HG03159 (cell line): ENCODE results near the gene NSFL1C.

Experiments
- ATAC-seq: cut with Tn5 transposase; IDR thresholded peaks from one replicate; pipeline ENCODE4 v1.9.1; 2021; ENCODE audit warnings: mild to moderate bottlenecking, moderate library complexity; ENCODE audit not compliant: unreplicated experiment

NSFL1C gene

DNA sequence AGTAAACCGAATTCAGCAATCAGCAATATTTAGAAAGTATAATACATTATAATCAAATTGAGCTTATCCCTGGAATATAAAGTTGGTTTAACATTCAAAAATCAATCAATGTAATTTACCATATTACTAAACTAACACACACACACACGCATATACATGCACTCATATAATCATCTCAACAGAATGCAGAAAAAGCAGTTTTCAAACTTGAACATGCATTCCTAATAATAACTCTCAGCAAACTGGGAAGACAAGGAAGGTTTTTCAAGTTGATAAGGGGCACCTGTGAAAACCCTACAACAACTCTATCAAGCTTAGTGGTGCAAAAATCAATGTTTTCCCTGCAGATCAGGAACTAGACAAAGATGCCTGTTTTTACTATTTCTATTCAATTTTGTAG is 19.9 kb upstream of the NSFL1C start:
- no peak for ATAC-seq

DNA sequence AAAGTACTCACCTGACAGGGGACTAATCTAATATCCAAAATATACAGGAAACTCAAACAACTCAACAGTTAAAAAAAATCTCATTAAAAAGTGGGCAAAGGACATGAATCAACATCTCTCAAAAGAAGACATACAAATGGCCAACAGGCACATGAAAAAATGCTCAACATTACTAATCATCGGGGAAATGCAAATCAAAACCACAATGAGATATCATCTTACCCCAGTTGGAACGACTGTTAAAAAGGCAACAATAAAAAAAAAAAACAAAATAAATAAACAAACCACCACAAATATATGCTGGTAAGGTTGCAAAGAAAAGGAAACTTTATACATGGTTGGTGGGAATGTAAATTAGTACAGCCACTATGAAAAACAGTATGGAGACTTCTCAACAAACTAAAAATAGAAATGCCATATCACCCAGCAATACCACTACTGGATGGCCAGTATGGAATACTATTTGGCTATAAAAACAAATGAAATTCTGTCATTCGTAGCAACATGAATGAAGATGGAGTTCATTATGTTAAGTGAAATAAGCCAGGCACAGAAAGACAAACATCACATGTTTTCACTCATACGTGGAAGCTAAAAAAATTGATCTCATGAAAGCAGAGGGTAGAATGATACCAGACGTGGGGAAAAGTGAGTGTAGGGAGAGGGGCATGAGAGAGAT is 17.9 kb upstream of the NSFL1C start:
- no peak for ATAC-seq

DNA sequence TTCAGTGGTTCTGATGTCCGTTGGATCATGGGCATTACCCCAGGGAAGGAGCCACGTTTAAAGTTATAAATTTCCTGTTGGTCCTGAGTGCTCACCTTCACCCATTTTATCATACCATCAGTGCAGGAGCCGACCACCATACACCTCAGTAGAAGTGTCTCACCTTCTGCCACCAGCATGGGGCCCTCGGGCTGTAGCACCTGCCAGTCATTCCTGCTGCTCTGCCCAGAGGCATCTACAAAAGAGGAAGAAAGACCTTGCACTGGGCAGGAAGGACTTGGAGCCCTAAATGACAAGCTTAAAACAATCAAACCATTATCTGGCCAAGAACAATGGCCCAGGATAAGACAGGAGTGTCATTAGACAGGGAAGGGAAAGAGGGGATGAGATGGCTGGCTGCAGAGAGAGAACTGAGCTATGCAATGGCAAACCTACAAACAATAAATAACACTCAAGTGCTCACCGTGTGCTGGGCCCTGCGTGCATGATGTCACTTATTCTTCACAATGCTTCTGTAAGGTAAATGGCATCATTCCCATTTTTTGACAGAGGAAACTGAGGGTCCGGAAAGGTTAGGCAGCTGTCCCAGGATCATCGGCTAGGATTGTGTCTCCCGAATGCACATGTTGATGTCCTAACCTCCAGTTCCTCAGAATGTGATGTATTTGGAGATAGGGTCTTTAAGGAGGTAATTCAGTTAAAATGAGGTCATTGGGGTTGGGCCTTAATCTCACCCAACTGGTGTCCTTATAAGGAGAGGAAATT is 13.4 kb upstream of the NSFL1C start:
- ATAC-seq, result no peak

DNA sequence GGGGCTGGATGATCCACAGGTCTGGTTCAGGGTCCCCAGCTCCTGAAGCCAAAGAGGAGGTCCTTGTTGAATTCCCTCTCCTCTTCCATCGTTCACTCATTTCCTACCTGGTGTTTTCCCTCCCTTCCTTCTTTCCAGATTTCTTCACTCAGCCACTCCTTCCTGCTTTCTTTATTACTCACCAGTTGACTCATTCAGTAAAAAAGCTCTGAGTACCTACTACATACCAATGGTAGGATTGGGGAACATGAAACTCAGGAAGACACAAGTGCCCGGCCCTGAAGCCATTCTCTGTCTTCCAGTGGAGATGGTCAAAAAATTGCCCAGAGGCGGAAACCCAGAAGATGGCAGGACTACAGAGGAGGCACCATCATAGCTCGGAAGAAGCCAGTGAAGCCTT is 11.9 kb upstream of the NSFL1C start:
- no peak for ATAC-seq

DNA sequence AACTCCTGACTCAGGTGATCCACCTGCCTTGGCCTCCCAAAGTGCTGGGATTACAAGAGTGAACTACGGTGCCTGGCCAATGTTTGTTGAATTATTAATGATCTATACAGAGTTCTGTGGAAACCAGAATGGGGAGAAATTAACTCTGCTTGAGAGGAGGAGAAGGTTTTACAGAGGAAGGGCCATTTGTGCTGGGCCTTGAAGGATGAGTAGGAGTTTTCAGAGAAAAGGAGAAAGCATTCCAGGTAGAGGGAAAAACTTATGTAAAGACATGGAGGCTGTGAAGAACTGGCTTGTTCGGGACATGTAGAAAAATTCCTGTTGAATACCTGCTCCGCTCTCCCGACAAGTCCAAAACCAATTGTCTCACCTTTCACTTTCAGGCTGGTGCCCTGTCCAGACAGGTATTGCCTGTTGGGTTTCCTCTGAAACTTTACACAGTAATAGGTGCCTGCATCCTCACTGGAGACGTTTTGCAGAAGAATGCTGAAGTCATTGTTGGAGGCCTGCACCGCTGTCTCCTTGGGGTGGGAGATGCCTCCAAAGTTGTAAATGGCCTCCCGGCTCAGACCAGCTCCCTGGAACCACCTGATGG is 11.3 kb upstream of the NSFL1C start:
- no peak for ATAC-seq

DNA sequence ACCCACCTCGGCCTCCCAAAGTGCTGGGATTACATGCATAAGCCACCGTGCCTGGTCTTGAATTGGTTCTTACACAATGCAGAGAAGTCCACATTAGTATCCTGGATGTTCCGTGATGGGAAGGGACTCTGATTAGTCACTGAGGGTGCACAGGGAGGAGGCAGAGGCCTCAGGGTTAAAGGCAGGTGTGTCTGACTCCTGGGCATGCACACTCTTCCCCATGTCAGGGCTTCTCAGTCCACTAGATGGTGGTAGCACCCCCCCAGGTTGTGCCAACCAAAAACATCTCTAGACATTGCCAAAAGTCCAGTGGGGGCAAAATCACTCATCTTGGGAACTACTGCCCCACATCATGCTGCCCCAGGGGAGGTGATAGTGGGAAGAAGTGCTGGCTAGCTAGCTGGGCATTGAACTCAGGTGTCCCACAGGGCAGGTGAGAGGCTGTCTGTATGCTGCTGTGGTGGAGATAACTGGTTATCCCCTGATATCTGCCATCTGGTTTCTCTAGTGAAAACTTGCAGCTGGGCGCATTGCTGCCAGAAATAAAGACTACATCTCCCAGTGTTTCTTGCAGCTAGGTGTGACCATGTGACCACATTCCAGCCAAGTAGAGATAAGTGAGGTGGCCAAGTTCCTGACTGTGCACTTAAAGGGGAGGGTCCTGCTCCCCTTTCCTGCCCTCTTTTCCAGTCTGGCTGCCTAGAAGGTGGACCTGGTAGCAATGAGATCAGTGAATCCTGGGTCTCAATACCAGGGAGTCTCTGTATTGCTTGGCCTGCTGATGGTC is 8.4 kb upstream of the NSFL1C start:
- no peak for ATAC-seq

DNA sequence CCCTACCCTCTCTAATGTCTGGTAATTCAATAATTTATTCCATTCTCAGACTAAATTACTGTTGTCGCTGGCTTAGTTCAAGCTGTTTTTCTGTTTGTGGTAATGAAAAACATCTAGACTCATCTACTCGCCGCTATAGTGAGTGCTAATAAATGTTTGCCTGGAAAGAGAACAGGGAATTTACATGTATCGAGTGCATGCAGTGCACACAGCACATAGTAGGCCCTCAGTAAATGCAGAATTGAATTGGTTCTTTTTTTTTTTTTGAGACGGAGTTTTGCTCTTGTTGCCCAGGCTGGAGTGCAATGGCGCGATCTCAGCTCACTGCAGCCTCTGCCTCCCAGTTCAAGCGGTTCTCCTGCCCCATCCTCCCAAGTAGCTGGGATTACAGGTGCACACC is 7.7 kb upstream of the NSFL1C start:
- no peak for ATAC-seq

DNA sequence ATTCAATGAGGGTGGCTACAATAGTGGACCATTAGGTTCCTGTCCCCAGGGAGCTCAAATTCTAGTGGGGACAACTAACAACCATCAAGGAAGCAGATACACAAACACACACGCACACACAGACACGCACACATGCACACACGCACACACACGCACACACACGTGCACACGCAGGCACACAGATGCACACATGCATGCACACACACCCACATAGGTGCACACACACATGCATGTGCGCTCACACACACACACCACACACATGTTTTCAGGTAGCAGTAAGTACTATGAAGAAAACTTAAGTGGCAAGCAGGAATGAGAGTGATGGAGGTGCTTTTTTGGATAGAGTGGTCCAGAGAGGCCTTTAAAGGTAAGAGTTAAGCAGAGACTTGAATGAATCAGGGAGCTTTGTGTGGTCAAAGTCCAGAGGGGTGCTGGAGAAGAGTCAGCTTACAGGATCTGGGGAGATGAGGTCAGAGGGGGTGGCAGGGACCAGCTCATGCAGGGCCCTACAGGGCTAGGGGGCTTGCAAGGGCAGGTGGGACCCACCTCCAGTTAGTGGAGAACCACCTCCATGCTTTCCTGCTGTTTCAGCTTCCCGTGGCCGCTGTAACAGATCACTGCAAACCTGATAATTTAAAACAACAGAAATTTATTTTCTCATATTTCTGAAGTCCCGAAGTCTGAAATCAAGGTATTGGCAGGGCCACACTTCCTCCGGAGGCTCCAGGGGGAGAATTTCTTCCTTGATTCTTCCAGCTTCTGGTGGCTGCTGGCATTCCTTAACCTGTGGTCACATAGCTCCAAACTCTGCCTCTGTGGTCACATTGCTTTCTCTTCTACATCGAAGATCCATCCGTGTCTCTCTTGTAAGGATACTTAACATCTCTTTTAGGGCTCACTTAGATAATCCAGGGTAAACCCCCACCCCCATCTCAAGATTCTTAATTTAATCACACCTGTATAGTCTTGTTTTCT is 6.9 kb upstream of the NSFL1C start:
- ATAC-seq, result no peak

DNA sequence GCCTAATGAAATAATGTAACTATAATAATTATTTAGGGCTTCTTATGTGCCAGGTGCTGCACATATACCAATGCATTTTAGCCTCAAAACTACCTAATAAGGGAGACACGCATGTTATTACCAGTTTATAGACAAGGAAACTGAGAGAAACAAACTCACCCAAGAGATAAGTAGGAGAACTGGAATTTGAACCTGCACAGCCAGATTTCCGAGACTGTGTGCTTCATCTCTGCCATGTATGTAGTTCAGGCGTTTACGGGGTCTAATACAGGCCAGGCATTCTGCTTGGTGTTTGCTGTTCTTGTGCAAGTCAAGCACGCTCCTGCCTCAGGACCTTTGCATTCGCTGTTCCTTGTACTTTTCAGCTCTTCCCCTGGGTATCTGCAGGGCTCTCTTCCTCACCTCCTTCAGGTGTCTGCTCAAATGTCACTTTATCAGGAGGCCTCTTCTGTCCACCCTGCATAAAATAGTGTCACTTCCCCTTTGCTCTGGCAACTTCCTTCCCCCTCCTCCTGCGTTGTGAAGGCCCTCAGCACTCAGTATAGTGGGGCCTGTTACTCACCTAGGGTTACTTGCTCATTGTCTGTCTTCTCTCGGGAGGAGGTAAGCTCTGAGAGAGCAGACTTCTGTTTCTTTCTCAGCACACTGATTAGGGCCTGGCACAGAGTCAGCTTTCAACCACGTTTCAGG is 6.1 kb upstream of the NSFL1C start:
- ATAC-seq, result no peak

DNA sequence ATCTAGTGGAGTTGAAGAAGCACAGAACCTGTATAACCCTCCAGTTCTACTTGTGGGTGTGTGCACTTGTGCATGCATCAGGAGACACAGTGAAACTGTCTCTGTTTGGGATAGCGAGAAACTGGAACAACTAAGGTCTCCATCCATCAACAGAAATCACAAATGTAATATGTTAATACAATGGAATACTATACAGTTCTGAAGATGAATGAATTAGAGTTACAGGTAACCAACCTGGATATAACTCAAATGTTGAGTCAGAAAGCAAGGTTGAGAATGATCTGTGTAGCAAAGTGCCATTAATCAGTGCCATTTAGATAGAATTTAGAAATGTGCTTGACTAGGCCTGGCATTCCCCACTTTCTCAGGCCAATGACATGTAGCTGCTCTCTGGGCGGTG is 4.6 kb upstream of the NSFL1C start:
- ATAC-seq, result no peak

DNA sequence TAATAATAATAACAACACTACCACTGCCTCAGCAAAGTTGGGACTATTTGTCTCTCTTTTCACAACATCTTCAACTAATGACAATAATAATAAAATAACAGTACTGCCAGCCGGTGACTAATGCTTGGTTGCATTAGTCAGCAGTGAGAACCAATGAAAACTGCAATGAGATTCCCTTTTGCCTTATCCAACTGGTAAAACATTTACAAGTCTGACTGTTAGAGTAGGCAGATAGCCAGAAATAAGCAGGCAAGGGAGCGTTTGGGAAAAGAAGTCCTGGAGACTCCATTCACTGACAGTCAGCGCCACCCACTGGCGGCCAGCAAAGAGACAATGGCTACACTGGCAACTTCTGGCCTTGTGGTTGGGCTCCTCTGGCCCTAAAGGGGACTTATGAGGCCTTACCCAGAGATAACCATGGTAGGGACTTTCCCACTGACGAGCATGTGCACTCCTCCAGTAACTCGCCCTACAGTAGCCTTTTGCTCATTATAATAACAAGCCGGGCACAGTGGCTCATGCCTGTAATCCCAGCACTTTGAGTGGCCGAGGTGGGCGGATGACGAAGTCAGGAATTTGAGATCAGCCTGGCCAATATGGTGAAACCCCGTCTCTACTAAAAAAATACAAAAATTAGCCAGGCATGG is 3.4 kb upstream of the NSFL1C start:
- no peak for ATAC-seq

DNA sequence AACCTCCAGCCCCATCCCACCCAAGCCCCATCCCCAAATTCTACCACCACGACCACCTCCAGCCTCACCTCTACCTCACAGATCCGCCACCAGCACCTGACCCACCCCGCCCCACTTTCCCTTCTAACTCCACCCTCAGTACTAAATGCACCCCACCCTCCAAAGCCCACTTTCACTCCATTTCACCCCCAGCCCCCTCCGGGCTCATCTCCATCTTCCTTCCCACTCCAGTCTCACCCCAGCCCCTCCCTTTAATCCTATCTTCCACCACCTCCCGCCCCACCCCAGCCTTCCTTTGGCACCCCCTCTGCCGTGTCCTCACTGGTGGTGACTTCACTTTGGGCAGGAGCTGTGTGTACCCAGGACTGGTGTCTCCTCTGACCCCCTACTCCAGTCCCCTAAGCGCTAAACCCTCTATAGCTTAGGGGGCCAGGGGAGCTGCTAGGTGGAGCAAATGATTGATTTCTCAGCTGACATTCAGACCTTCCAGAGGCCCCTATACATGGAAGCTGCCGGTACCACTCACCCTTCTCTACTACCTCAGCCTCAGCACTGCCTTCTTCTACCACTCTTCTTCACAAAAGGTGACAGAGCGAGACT is 2.8 kb upstream of the NSFL1C start:
- ATAC-seq, result no peak

DNA sequence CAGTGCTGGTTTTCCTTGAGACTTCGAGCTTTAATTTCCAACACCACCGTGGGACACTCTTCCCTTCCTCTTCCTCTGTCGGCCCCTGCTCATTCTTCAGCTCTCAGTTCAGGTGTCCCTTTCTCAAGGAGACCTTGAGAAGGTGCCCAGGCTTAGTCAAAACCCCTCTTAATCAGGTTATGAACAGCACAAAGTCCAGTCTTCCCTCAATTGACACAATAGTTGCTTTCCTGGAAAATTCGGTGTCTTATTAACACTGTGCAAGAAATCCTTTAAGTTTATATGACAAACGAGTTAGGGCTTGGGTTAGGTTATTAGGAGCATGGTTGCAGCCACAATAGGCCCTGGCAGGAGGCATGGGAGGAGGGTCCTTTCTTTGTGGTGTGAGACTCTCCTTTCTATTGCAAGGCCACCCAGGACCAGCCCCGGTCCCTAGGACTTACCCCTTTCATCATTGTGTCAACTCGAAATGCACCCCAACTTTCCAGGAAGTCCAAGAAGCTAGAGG is 1.5 kb upstream of the NSFL1C start:
- ATAC-seq, result no peak

DNA sequence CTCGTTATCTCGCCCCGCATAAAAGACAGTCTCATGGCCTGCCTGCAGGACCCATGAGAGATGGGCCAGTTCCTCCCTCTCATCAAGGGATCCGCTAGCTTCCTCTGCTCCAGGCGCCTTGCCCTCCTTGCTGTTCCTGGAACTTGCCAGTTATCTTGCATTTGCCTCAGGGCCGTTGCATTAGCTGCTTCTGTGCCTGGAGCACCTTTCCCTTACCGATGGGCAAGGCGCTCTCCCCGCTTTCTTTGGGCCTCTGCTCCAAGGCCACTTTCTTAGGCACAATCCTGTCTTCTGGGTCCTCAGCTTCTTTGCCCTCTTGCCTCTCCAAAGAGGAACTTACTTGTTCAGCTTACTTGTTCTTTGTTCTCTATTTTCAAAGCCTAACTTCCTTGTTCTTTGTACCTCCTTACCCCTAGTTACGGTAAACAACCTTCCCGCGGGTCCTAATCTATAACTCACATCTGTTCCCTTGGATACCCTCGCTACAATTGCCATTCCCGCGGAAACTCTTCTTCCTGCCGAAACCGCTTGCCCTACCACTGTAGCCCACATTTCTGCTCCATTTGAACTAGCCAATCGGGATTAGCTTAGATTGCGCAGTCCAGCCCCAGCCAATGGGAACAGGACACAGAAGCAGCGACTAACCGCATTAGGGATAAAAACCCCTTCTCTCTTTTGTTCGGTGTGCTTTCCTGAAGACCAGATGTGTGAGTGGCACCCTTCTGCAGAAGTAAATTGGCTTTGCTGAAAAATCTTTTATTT is 887 bp upstream of the NSFL1C start:
- no peak for ATAC-seq

DNA sequence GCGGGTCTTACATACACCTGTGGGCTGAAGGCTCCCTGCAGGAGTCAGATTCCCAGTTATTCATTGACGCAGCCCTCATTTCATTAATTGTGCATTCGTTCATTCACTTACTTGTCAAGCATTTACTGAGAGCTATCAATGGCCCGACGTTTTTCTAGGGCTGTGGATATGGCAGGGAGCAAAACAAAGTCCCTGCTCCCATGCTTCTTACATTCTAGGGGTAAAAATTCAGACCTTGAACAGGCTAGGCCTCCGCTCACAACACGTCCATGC is 369 bp upstream of the NSFL1C start:
- ATAC-seq, result no peak

DNA sequence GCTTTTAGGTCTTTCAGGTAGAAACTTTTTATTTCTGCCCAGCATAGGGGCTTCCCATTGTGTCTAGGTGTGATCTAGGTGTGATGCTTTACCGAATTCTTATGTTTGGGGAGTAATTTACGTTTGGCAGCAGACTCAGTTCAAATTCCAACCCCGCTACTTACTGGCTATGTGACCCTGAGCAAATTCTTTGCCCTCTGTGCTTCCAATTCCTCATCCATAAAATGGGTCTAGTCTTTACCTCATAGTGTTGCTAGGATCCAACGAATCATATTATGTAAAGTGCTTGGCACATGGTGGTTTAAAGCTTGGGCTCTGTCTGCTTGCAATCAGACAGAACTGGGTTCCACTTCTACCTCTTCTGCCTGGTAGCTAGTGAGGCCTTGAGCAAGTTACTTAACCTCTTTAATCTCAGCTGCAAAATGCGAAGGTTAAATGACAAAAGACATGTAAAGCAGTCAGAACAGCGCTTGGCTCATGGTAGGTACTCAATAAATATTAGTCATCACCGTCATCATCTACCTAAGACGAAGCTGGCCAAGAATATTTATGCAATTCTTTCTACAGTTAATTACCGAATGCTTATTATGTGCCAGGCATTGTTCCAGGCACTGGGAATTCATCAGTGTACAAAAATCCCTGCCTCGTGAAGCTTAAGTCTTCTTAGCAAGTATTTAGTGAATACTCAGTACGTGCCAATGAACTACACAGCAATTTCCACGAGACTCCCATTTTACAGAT is 1.0 kb downstream of the NSFL1C start:
- ATAC-seq, result no peak

DNA sequence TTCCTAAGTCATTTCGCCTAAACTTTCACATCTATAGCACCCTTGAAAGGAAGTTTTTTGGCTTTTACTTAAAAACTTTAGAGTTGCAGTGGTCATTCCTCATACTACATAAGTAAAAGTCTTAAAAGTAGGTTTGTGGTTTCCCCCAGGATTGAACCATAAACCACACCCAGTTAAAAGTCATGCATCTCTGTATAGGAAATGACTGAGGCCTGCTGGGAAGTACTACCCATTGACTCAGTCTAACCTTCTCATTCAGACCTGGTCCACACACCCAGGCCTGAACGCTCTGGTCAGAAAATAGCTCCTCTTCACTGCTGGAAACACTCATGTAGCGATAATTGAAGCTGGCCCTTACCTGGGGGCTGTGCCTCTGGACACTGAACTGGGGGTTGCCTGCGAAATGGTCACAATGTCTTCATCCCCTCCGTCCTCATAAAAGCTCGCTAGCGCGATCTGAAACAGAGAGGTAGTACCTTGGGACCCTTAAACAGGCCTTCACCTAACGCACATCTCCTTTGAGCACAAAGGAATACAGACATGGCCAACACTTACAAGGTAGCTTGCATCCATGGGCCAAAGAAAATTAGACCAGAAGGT is 2.6 kb downstream of the NSFL1C start:
- no peak for ATAC-seq
